Chondrocyte (in vitro differentiated cells): ENCODE measurements around the gene ZMYND15. TPM values are rescaled to one million over a fixed set of nuclear protein-coding genes. Genes with fewer than 3 reads are reported as not detected.

Experiments used
- DNase-seq: peaks from one replicate; pipeline ENCODE4 v3.0.0; 2021; ENCODE audit warnings: mixed read lengths, low spot score
- H3K27ac Mint-ChIP-seq: one replicate; pipeline ENCODE4 v1.8.0; 2021; ENCODE audit warnings: mild to moderate bottlenecking, moderate library complexity, mixed read lengths; ENCODE audit not compliant: unreplicated experiment
- H3K27me3 Mint-ChIP-seq: 2 replicates; pipeline ENCODE4 v1.8.0; 2021; ENCODE audit warnings: low read depth, mixed read lengths
- H3K36me3 Mint-ChIP-seq: 2 replicates; pipeline ENCODE4 v1.8.0; 2021; ENCODE audit warnings: low read depth, mixed read lengths
- H3K4me1 Mint-ChIP-seq: 2 replicates; pipeline ENCODE4 v1.8.0; 2021; ENCODE audit warnings: low read depth, mild to moderate bottlenecking, mixed read lengths
- H3K4me3 Mint-ChIP-seq: one replicate; pipeline ENCODE4 v1.8.0; 2021; ENCODE audit warnings: mild to moderate bottlenecking, moderate library complexity, mixed read lengths; ENCODE audit not compliant: unreplicated experiment
- H3K9me3 Mint-ChIP-seq: 2 replicates; pipeline ENCODE4 v1.8.0; 2021; ENCODE audit warnings: low read depth, mixed read lengths
- CTCF ChIP-seq: fragments of 200-600 bp; sonication (generic); IDR thresholded peaks from 2 replicates; pipeline ENCODE4 v1.5.0; 2021; ENCODE audit warnings: antibody characterized with exemption, mild to moderate bottlenecking, moderate library complexity
- total RNA-seq: library from RNA; stranded (reverse); gene quantifications from 3 replicates; pipeline ENCODE4 v1.2.1, GENCODE V29; 2021

ZMYND15 gene
- total RNA-seq, 1 donor from 2014 or later: 0.45 TPM

- H3K9me3 Mint-ChIP-seq: no peaks in the 10 kb centered on the region
- no peaks in the 10 kb centered on the region for H3K36me3 Mint-ChIP-seq
- H3K4me3 Mint-ChIP-seq: no peak overlapping the region
- TF ChIP-seq CTCF: no peak
- no peak for DNase-seq
- no peak overlapping the region for H3K27ac Mint-ChIP-seq
- H3K27me3 Mint-ChIP-seq: peaks cover 3% of the 10 kb centered on the region
- H3K4me1 Mint-ChIP-seq: peaks cover 5% of the 10 kb centered on the region
These were observed 15.0 kb upstream of the ZMYND15 start for GRCh38 chr17:4724650-4725049.

GRCh38 chr17:4725646-4726310, 13.9 kb upstream of the ZMYND15 start:
- Mint-ChIP-seq H3K4me3 (no peak overlapping the region), H3K4me1 (peaks cover 9% of the 10 kb centered on the region), H3K27me3 (peaks cover 3% of the 10 kb centered on the region), H3K36me3 (no peaks in the 10 kb centered on the region), H3K27ac (no peak overlapping the region), H3K9me3 (no peaks in the 10 kb centered on the region)
- no peak for TF ChIP-seq CTCF
- DNase-seq: no peak

DNA sequence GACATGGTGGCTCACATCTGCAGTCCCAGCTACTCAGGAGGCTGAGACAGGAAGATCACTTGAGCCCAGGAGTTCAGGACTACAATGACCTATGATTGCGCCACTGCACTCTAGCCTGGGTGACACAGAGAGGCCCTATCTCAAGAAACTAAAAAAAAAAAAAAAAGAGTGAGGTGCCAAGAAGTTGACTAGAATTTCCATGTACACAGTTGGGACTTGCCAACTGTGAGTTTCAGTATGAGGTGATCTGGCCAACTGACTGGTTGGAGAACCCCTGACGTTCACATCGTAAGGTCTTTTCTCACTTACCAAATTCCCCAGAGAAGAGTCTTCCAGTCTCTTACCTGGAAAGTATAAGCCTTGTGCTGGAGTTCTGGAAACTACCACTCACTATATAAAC, 11.5 kb upstream of the ZMYND15 start:
- Mint-ChIP-seq H3K36me3 (no peaks in the 10 kb centered on the region), H3K4me3 (no peak overlapping the region), H3K4me1 (peaks cover 12% of the 10 kb centered on the region), H3K27me3 (peaks cover 3% of the 10 kb centered on the region), H3K27ac (no peak overlapping the region), H3K9me3 (no peaks in the 10 kb centered on the region)
- no peak for TF ChIP-seq CTCF
- DNase-seq: no peak

DNA sequence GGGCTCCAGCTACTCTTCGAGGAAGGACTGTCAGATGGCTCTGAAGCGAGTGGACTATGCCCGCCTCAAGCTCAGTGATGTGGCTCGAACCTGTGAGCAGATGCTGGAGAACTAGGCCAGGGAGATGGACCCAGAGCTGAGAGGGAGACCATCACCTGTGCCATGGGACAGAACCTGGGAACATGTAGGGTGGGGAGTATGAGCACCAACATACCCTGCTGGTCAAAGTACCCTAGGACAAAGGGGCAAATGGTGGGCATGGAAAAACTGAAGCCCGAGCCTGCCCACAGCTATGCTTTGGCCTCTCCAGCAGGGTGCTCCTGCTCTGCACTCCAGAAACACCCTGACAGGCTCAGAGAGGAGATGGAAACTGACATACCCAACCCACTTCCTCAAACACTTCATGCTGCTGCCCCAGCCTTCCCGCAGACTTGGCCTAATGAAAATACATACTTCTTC, 6.5 kb upstream of the ZMYND15 start:
- Mint-ChIP-seq H3K27me3 (peaks cover 7% of the 10 kb centered on the region), H3K36me3 (peaks cover 2% of the 10 kb centered on the region), H3K27ac (no peak overlapping the region), H3K4me3 (no peak overlapping the region), H3K9me3 (no peaks in the 10 kb centered on the region), H3K4me1 (peaks cover 12% of the 10 kb centered on the region)
- no peak for DNase-seq
- TF ChIP-seq CTCF: no peak

DNA sequence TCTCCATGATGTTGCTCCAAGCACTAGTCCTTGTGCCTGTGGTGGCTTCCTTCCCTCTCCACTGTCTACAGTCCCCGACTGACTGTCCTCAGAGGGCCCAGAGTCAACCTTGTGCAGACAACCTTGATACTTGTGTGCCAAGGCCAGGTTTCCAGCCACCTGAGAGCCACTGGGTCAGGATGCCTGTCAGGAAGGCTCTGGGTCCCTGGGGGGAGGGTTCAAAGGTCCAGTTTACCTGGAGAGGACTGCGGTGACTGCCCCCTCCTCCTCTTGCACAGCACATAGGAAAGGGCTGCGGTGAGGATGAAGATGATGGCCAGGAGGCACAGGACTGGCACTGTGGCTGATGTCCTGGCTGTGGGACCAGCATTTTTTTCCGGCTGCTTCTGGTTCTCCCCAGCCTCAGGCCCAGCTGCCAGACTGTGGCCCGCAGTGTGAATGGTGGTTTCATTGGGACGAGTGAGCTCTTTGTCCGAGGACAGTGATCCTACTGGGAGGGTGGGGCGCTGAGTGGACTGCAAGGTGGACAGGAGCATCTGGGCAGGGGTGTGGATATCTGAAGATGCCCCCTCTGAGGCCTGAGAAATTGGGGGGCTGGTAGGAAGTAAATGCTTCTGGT, 4.7 kb upstream of the ZMYND15 start:
- Mint-ChIP-seq H3K27ac (no peak overlapping the region), H3K27me3 (peaks cover 11% of the 10 kb centered on the region), H3K9me3 (no peaks in the 10 kb centered on the region), H3K4me3 (no peak overlapping the region), H3K4me1 (peaks cover 21% of the 10 kb centered on the region), H3K36me3 (peaks cover 2% of the 10 kb centered on the region)
- no peak for DNase-seq
- no peak for TF ChIP-seq CTCF
